Astrocyte (in vitro differentiated cells and primary cell): ENCODE results near the gene IFIH1. TPM values are rescaled to one million over a fixed set of nuclear protein-coding genes. Genes with fewer than 3 reads are reported as not detected.

Experiments used
- DNase-seq: peaks from one replicate; pipeline ENCODE4 v3.0.0-alpha.2; 2010; ENCODE audit warnings: low read depth
- FAIRE-seq: peaks from 2 replicates; lab custom pipeline; 2011; peaks lifted over from hg19 to GRCh38; lab: Jason Lieb, UNC
- H2AFZ ChIP-seq: 2 replicates; pipeline ENCODE4 v1.6.0; 2012; ENCODE audit warnings: low read depth, low read length, inconsistent platforms
- H3K27ac ChIP-seq: 2 replicates; pipeline ENCODE4 v1.5.1; 2011; ENCODE audit warnings: low read depth, low read length, inconsistent platforms
- H3K27me3 ChIP-seq: 2 replicates; pipeline ENCODE4 v1.6.0; 2011; ENCODE audit warnings: low read length, inconsistent platforms; ENCODE audit not compliant: insufficient read depth
- H3K36me3 ChIP-seq: 2 replicates; pipeline ENCODE4 v1.5.1; 2011; ENCODE audit warnings: low read length, inconsistent platforms; ENCODE audit not compliant: insufficient read depth
- H3K4me1 ChIP-seq: 2 replicates; pipeline ENCODE4 v1.5.1; 2011; ENCODE audit warnings: low read length, inconsistent platforms; ENCODE audit not compliant: insufficient read depth
- H3K4me2 ChIP-seq: 2 replicates; pipeline ENCODE4 v1.6.0; 2012; ENCODE audit warnings: low read length, inconsistent platforms
- H3K4me3 ChIP-seq: 2 replicates; pipeline ENCODE4 v1.5.1; 2011; ENCODE audit warnings: low read depth, mild to moderate bottlenecking, low read length, inconsistent platforms; ENCODE audit not compliant: insufficient read depth
- H3K79me2 ChIP-seq: 2 replicates; pipeline ENCODE4 v1.6.0; 2012; ENCODE audit warnings: mild to moderate bottlenecking, low read length, inconsistent platforms; ENCODE audit not compliant: insufficient read depth
- H3K9ac ChIP-seq: 2 replicates; pipeline ENCODE4 v1.6.0; 2012; ENCODE audit warnings: mild to moderate bottlenecking, low read length, inconsistent platforms
- H3K9me3 ChIP-seq: 2 replicates; pipeline ENCODE4 v1.5.1; 2012; ENCODE audit warnings: low read depth, mild to moderate bottlenecking, low read length, inconsistent platforms; ENCODE audit not compliant: insufficient read depth
- H4K20me1 ChIP-seq: 2 replicates; pipeline ENCODE4 v1.6.0; 2012; ENCODE audit warnings: low read length, inconsistent platforms; ENCODE audit not compliant: insufficient read depth
- H3K27ac Mint-ChIP-seq: one replicate; pipeline ENCODE4 v1.8.0; 2021; ENCODE audit warnings: mild to moderate bottlenecking, mixed read lengths; ENCODE audit not compliant: unreplicated experiment
- H3K27me3 Mint-ChIP-seq: one replicate; pipeline ENCODE4 v1.8.0; 2021; ENCODE audit warnings: low read depth, mixed read lengths; ENCODE audit not compliant: unreplicated experiment
- H3K36me3 Mint-ChIP-seq: one replicate; pipeline ENCODE4 v1.8.0; 2021; ENCODE audit warnings: low read depth, mixed read lengths; ENCODE audit not compliant: unreplicated experiment
- H3K4me1 Mint-ChIP-seq: one replicate; pipeline ENCODE4 v1.8.0; 2021; ENCODE audit warnings: low read depth, mixed read lengths; ENCODE audit not compliant: unreplicated experiment
- H3K4me3 Mint-ChIP-seq: one replicate; pipeline ENCODE4 v1.8.0; 2021; ENCODE audit warnings: mild to moderate bottlenecking, moderate library complexity, mixed read lengths; ENCODE audit not compliant: unreplicated experiment
- H3K9me3 Mint-ChIP-seq: one replicate; pipeline ENCODE4 v1.8.0; 2021; ENCODE audit warnings: mild to moderate bottlenecking, mixed read lengths; ENCODE audit not compliant: unreplicated experiment
- CTCF ChIP-seq: IDR thresholded peaks from 2 replicates; pipeline ENCODE4 v1.5.1; 2011; ENCODE audit warnings: low read depth, mild to moderate bottlenecking, inconsistent platforms, low read length, moderate library complexity; ENCODE audit not compliant: insufficient read depth
- EZH2 ChIP-seq: IDR thresholded peaks from 2 replicates; pipeline ENCODE4 v1.6.1; 2012; ENCODE audit warnings: mild to moderate bottlenecking, low read length, inconsistent platforms; ENCODE audit not compliant: insufficient read depth
- total RNA-seq: library from RNA; stranded (reverse); gene quantifications from 2 replicates; pipeline ENCODE4 v1.2.1, GENCODE V29; 2021

Gene IFIH1
- total RNA-seq, 1 donor from 2014 or later: 62.3 TPM

- no peaks in the 10 kb centered on the region for H3K27me3 ChIP-seq
- H3K27me3 Mint-ChIP-seq: no peaks in the 10 kb centered on the region
Measured at GRCh38 chr2:162342841-162343240, 24.4 kb upstream of the IFIH1 start.

GRCh38 chr2:162342321-162342720, 23.8 kb upstream of the IFIH1 start:
- Histone ChIP-seq H3K4me3 (no peak overlapping the region), H4K20me1 (no peaks in the 10 kb centered on the region), H3K27ac (no peak overlapping the region), H2AFZ (no peak overlapping the region), H3K9ac (no peak overlapping the region), H3K9me3 (no peaks in the 10 kb centered on the region), H3K4me2 (no peak overlapping the region), H3K79me2 (peaks cover 4% of the 10 kb centered on the region), H3K36me3 (no peaks in the 10 kb centered on the region), H3K4me1 (no peaks in the 10 kb centered on the region), H3K27me3 (no peaks in the 10 kb centered on the region)
- peaks cover 2% of the 10 kb centered on the region for H3K36me3 Mint-ChIP-seq
- no peaks in the 10 kb centered on the region for H3K27me3 Mint-ChIP-seq
- H3K4me1 Mint-ChIP-seq: peaks cover 5% of the 10 kb centered on the region
- FAIRE-seq (no peak), DNase-seq (no peak)
- no peak overlapping the region for H3K27ac Mint-ChIP-seq
- H3K4me3 Mint-ChIP-seq: no peak overlapping the region
- peaks cover 3% of the 10 kb centered on the region for H3K9me3 Mint-ChIP-seq
- TF ChIP-seq EZH2 (no peak), CTCF (no peak)

More at GRCh38 chr2:162342841-162343240, 24.4 kb upstream of the IFIH1 start:
- Mint-ChIP-seq H3K9me3 (peaks cover 3% of the 10 kb centered on the region), H3K4me1 (peaks cover 5% of the 10 kb centered on the region), H3K27ac (no peak overlapping the region), H3K36me3 (no peaks in the 10 kb centered on the region), H3K4me3 (no peak overlapping the region)
- DNase-seq (no peak), FAIRE-seq (no peak)
- no peak overlapping the region for H3K9ac ChIP-seq
- H3K79me2 ChIP-seq: peaks cover 4% of the 10 kb centered on the region
- no peaks in the 10 kb centered on the region for H3K36me3 ChIP-seq
- TF ChIP-seq CTCF (no peak), EZH2 (no peak)
- H3K4me3 ChIP-seq: no peak overlapping the region
- H4K20me1 ChIP-seq: no peaks in the 10 kb centered on the region
- H3K4me1 ChIP-seq: no peaks in the 10 kb centered on the region
- H2AFZ ChIP-seq: no peak overlapping the region
- H3K9me3 ChIP-seq: no peaks in the 10 kb centered on the region
- no peak overlapping the region for H3K27ac ChIP-seq
- no peak overlapping the region for H3K4me2 ChIP-seq

GRCh38 chr2:162340822-162341221, 22.3 kb upstream of the IFIH1 start:
- Mint-ChIP-seq H3K36me3 (peaks cover 2% of the 10 kb centered on the region), H3K4me3 (no peak overlapping the region), H3K4me1 (peaks cover 5% of the 10 kb centered on the region), H3K27me3 (no peaks in the 10 kb centered on the region), H3K9me3 (peaks cover 3% of the 10 kb centered on the region), H3K27ac (no peak overlapping the region)
- Histone ChIP-seq H3K4me1 (no peaks in the 10 kb centered on the region), H3K9ac (no peak overlapping the region), H3K4me2 (no peak overlapping the region), H3K27me3 (no peaks in the 10 kb centered on the region), H3K9me3 (no peaks in the 10 kb centered on the region), H3K4me3 (no peak overlapping the region), H3K36me3 (no peaks in the 10 kb centered on the region), H2AFZ (no peak overlapping the region), H4K20me1 (no peaks in the 10 kb centered on the region), H3K79me2 (peaks cover 4% of the 10 kb centered on the region), H3K27ac (no peak overlapping the region)
- no peak for FAIRE-seq
- no peak for DNase-seq
- TF ChIP-seq EZH2 (no peak), CTCF (no peak)
